Glutamatergic neuron (in vitro differentiated cells): ENCODE measurements around the gene COL4A1. TPM values are rescaled to one million over a fixed set of nuclear protein-coding genes. Genes with fewer than 3 reads are reported as not detected.

Experiments used
- DNase-seq: peaks from one replicate; pipeline ENCODE4 v3.0.0; 2022
- H3K27ac Mint-ChIP-seq: one replicate; pipeline ENCODE4 v1.8.0; 2020; ENCODE audit warnings: mild to moderate bottlenecking, mixed read lengths, inconsistent platforms; ENCODE audit not compliant: unreplicated experiment
- H3K27me3 Mint-ChIP-seq: one replicate; pipeline ENCODE4 v1.8.0; 2020; ENCODE audit warnings: mild to moderate bottlenecking, moderate library complexity, mixed read lengths, inconsistent platforms; ENCODE audit not compliant: unreplicated experiment
- H3K36me3 Mint-ChIP-seq: one replicate; pipeline ENCODE4 v1.8.0; 2020; ENCODE audit warnings: mild to moderate bottlenecking, mixed read lengths, inconsistent platforms; ENCODE audit not compliant: unreplicated experiment
- H3K4me1 Mint-ChIP-seq: one replicate; pipeline ENCODE4 v1.8.0; 2020; ENCODE audit warnings: mild to moderate bottlenecking, low read depth, mixed read lengths, inconsistent platforms; ENCODE audit not compliant: unreplicated experiment
- H3K4me3 Mint-ChIP-seq: one replicate; pipeline ENCODE4 v1.8.0; 2020; ENCODE audit warnings: mild to moderate bottlenecking, mixed read lengths, inconsistent platforms; ENCODE audit not compliant: unreplicated experiment
- H3K9me3 Mint-ChIP-seq: one replicate; pipeline ENCODE4 v1.8.0; 2020; ENCODE audit warnings: mild to moderate bottlenecking, moderate library complexity, mixed read lengths, inconsistent platforms; ENCODE audit not compliant: unreplicated experiment
- CTCF ChIP-seq: fragments of 200-600 bp; sonication (generic); IDR thresholded peaks from one replicate; pipeline ENCODE4 v1.5.0; 2021; ENCODE audit not compliant: partially characterized antibody, unreplicated experiment
- total RNA-seq: library from RNA; stranded (reverse); fragmentation: NEBNext Ultra II Directional; extraction: Animal tissue kit (Norgen Biotek cat#: 25700); gene quantifications from one replicate; pipeline ENCODE4 v1.2.1, GENCODE V29; 2021; ENCODE audit not compliant: unreplicated experiment

The COL4A1 gene
- total RNA-seq, 1 donor from 2014 or later: 14.6 TPM

- H3K4me1 Mint-ChIP-seq: peaks cover 13% of the 10 kb centered on the region
- H3K36me3 Mint-ChIP-seq: no peaks in the 10 kb centered on the region
- no peak overlapping the region for H3K4me3 Mint-ChIP-seq
- no peak for DNase-seq
- no peaks in the 10 kb centered on the region for H3K27me3 Mint-ChIP-seq
- no peaks in the 10 kb centered on the region for H3K9me3 Mint-ChIP-seq
- no peak for TF ChIP-seq CTCF
- peak overlapping the region; percentile 7 for H3K27ac Mint-ChIP-seq
These were observed 30.9 kb downstream of the COL4A1 start for GRCh38 chr13:110275931-110276552.

- Mint-ChIP-seq H3K27ac (no peak overlapping the region), H3K27me3 (no peaks in the 10 kb centered on the region), H3K4me1 (peaks cover 13% of the 10 kb centered on the region), H3K36me3 (no peaks in the 10 kb centered on the region), H3K9me3 (no peaks in the 10 kb centered on the region), H3K4me3 (no peak overlapping the region)
- TF ChIP-seq CTCF: no peak
- no peak for DNase-seq
These were observed 32.3 kb downstream of the COL4A1 start for GRCh38 chr13:110274687-110275086.

- no peaks in the 10 kb centered on the region for H3K36me3 Mint-ChIP-seq
- no peaks in the 10 kb centered on the region for H3K9me3 Mint-ChIP-seq
- H3K4me3 Mint-ChIP-seq: no peak overlapping the region
- no peak for DNase-seq
- peaks cover 15% of the 10 kb centered on the region for H3K4me1 Mint-ChIP-seq
- peaks cover 1% of the 10 kb centered on the region for H3K27me3 Mint-ChIP-seq
- no peak for TF ChIP-seq CTCF
- H3K27ac Mint-ChIP-seq: no peak overlapping the region
These were observed 33.7 kb downstream of the COL4A1 start for GRCh38 chr13:110273254-110273653.

- Mint-ChIP-seq H3K27me3 (peaks cover 1% of the 10 kb centered on the region), H3K4me3 (no peak overlapping the region), H3K4me1 (peaks cover 15% of the 10 kb centered on the region), H3K36me3 (no peaks in the 10 kb centered on the region), H3K27ac (no peak overlapping the region), H3K9me3 (no peaks in the 10 kb centered on the region)
- no peak for DNase-seq
- TF ChIP-seq CTCF: no peak
These were observed 34.3 kb downstream of the COL4A1 start for GRCh38 chr13:110272651-110273050.

GRCh38 chr13:110272227-110272626 is 34.7 kb downstream of the COL4A1 start:
- no peak overlapping the region for H3K27ac Mint-ChIP-seq
- H3K4me3 Mint-ChIP-seq: no peak overlapping the region
- no peak for TF ChIP-seq CTCF
- H3K9me3 Mint-ChIP-seq: no peaks in the 10 kb centered on the region
- H3K36me3 Mint-ChIP-seq: no peaks in the 10 kb centered on the region
- peaks cover 1% of the 10 kb centered on the region for H3K27me3 Mint-ChIP-seq
- no peak for DNase-seq
- H3K4me1 Mint-ChIP-seq: peaks cover 15% of the 10 kb centered on the region
